Measurements from ENCODE around the gene TMEM141.
"Not testable (repeated sequence)": the region's sequence is repeated elsewhere in the genome, so short reads cannot be mapped to it uniquely, and the experiment has no call there.

TMEM141 gene

DNA sequence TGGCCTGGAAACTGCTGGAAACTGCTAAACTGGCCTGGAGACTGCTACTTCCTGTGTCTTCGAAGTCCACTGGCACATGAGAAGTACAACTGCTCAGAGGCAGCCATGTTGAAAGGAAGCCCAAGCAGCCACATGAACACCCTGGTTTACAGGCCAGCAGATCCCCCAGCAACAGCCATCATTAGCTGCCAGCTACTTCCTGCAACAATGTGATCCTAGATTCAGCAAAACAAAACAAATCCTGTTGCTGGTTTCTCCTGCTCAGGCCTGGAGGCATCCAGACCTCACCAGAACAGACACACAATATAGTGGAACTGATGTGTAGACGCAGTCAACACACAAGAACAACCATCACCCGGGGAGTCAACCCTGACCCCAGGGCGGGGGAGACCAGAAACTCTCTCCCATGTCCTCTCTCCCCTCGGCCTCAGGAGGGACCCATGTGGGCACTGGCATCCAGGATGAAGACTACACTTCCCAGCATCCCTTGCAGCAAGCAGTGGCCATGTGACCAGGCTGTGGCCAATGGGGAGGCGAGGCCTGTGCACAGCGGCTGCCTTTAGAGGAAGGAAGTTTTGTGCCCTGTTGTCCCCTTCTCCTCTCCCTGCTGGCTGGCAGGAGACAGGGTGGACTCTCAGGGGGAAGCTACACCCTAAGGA is 17.6 kb upstream of the TMEM141 start:
- Histone ChIP-seq H3K27ac (ENCODE audit: insufficient read depth, low read depth, low read length, poor library complexity, severe bottlenecking) (no peak overlapping the region), H3K4me1 (ENCODE audit: control insufficient read depth, insufficient read depth, low read length) (no peaks in the 10 kb centered on the region), H3K27me3 (ENCODE audit: control insufficient read depth, insufficient read depth, low read length, poor library complexity, severe bottlenecking) (peaks cover 6% of the 10 kb centered on the region), H3K4me3 (ENCODE audit: insufficient read depth, low read depth, low read length) (no peak overlapping the region), H3K36me3 (ENCODE audit: control insufficient read depth, insufficient read depth, low read length) (no peaks in the 10 kb centered on the region), H3K9me3 (ENCODE audit: control insufficient read depth, low read length) (no peaks in the 10 kb centered on the region)
- WGBS, 2 experiments = 73 to 80% methylated on average over 7 of the region's 7 CpGs

DNA sequence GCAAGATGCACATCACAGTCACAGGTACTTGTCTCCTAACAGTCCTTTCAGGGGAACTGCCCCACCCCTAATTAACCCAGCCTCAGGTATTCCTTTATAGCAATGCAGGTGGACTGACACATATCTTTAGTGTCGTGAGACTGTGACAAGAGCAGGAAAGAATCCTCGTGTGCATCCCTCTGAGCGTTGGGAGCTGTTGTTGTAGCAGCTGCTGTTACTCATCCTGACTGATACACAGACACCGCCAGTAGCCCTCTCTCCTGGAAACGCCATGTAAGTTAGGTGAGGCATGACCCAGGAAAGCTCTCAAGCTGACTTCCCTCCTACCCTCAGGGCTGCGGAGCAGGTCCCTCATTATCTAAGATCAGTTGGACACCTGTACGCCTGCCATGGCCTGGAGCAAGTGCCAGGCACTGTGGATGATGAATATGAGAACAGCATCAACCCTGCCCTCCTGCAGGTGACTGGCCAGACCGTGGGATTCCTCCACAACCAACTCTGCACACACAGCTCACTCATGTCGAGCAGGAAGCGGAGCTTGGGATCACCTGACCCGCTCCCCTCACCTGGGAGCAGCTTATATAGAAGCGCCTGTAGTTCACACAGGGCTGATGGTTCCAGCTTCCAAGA is 16.6 kb upstream of the TMEM141 start:
- WGBS, 2 experiments = 88 to 92% methylated on average over 12 of the region's 12 CpGs

DNA sequence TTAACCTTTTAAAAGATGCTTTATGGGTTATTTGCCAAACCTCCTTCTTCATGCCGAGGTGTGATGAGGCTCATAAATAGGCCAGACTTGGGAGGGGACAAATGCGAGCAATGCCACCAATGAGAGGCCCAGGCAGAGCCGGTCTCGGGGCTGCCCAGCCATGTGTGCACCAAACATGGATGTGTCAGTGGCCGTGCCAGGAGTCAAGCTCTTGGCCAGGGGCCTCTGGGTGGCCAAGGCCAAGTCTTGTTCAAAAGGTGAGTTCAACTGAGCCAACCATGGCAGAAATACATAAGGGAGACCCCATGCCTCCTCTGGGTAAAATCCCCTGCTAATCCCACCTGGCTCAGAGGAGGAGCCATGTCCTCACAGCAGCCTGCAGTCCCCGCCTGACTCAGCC is 16.0 kb upstream of the TMEM141 start:
- Histone ChIP-seq H3K9me3 (ENCODE audit: control insufficient read depth, low read length) (no peaks in the 10 kb centered on the region), H3K4me1 (ENCODE audit: control insufficient read depth, insufficient read depth, low read length) (no peaks in the 10 kb centered on the region), H3K27ac (ENCODE audit: insufficient read depth, low read depth, low read length, poor library complexity, severe bottlenecking) (no peak overlapping the region), H3K36me3 (ENCODE audit: control insufficient read depth, insufficient read depth, low read length) (no peaks in the 10 kb centered on the region), H3K27me3 (ENCODE audit: control insufficient read depth, insufficient read depth, low read length, poor library complexity, severe bottlenecking) (peaks cover 10% of the 10 kb centered on the region), H3K4me3 (ENCODE audit: insufficient read depth, low read depth, low read length) (no peak overlapping the region)
- WGBS, 2 experiments = 93 to 94% methylated on average over 6 of the region's 6 CpGs

More for the DNA sequence above, 16.6 kb upstream of the TMEM141 start:
- Histone ChIP-seq H3K4me3 (ENCODE audit: insufficient read depth, low read depth, low read length) (no peak overlapping the region), H3K9me3 (ENCODE audit: control insufficient read depth, low read length) (no peaks in the 10 kb centered on the region), H3K4me1 (ENCODE audit: control insufficient read depth, insufficient read depth, low read length) (no peaks in the 10 kb centered on the region), H3K36me3 (ENCODE audit: control insufficient read depth, insufficient read depth, low read length) (no peaks in the 10 kb centered on the region), H3K27ac (ENCODE audit: insufficient read depth, low read depth, low read length, poor library complexity, severe bottlenecking) (no peak overlapping the region), H3K27me3 (ENCODE audit: control insufficient read depth, insufficient read depth, low read length, poor library complexity, severe bottlenecking) (peaks cover 10% of the 10 kb centered on the region)

DNA sequence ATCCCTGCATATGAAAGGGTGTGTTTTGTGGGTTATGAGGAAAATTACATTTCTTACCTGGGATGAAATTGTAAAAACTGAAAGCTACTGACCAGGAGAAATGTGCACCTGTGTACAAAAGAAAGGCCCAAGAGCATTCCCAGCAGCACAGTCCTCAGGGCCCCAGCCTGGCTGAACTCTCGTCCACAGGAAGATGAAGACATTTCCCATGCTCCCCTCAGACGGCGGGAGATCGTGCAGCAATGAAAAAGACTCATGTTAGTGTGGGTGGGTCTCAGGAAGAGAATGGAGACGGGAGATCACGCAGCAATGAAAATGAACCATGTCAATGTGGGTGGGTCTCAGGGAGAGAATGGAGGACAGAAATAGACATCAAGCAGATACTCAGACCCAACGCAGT is 14.2 kb upstream of the TMEM141 start:
- H3K9me3 ChIP-seq (ENCODE audit: control insufficient read depth, low read length) = no peaks in the 10 kb centered on the region
- peaks cover 10% of the 10 kb centered on the region for H3K27me3 ChIP-seq (ENCODE audit: control insufficient read depth, insufficient read depth, low read length, poor library complexity, severe bottlenecking)
- no peak overlapping the region for H3K27ac ChIP-seq (ENCODE audit: insufficient read depth, low read depth, low read length, poor library complexity, severe bottlenecking)
- no peak overlapping the region for H3K4me3 ChIP-seq (ENCODE audit: insufficient read depth, low read depth, low read length)
- no peaks in the 10 kb centered on the region for H3K4me1 ChIP-seq (ENCODE audit: control insufficient read depth, insufficient read depth, low read length)
- 90% methylated on average over 7 of the region's 7 CpGs for WGBS, 2 experiments
- H3K36me3 ChIP-seq (ENCODE audit: control insufficient read depth, insufficient read depth, low read length) = no peaks in the 10 kb centered on the region

DNA sequence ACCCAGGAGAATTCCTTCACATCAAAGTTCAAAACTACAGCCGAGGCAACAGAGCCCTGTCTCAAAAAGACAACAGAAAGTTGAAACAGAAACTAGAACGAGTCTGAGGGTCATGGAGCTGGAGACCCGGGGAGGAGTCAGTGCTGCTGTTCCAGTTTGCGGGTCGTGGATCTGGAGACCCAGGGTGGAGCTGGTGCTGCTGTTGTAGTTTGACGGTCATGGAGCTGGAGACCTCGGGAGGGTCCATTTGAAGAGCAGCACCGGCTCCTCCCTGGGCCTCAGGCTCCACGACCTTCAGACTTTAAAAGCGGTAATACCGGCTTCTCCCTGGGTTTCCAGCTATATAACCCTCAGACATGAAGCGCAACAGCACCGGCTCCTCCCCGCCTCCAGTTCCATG is 13.8 kb upstream of the TMEM141 start:
- H3K36me3 ChIP-seq (ENCODE audit: control insufficient read depth, insufficient read depth, low read length) = no peaks in the 10 kb centered on the region
- H3K27ac ChIP-seq (ENCODE audit: insufficient read depth, low read depth, low read length, poor library complexity, severe bottlenecking) = no peak overlapping the region
- no peaks in the 10 kb centered on the region for H3K9me3 ChIP-seq (ENCODE audit: control insufficient read depth, low read length)
- H3K4me1 ChIP-seq (ENCODE audit: control insufficient read depth, insufficient read depth, low read length) = no peaks in the 10 kb centered on the region
- H3K27me3 ChIP-seq (ENCODE audit: control insufficient read depth, insufficient read depth, low read length, poor library complexity, severe bottlenecking) = peaks cover 10% of the 10 kb centered on the region
- H3K4me3 ChIP-seq (ENCODE audit: insufficient read depth, low read depth, low read length) = no peak overlapping the region
- 84 to 86% methylated on average over 14 of the region's 14 CpGs for WGBS, 2 experiments

DNA sequence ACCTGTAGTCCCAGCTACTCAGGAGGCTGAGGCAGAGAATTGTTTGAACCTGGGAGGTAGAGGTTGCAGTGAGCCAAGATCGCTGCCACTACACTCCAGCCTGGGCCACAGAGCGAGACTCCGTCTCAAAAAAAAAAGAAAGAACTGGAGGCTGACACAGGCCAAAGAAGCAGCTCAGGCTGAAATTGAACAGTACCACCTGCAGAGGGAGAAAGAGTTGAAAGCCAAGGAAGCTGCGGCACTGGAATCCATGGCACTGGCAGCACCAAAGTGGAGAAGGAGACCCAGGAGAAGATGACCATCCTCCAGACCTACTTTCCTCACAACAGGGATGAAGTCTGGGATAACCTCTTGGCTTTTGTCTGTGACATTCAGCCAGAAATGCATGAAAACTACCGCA is 11.3 kb upstream of the TMEM141 start:
- no peak overlapping the region for H3K27ac ChIP-seq (ENCODE audit: insufficient read depth, low read depth, low read length, poor library complexity, severe bottlenecking)
- 72 to 73% methylated on average over 5 of the region's 5 CpGs for WGBS, 2 experiments

DNA sequence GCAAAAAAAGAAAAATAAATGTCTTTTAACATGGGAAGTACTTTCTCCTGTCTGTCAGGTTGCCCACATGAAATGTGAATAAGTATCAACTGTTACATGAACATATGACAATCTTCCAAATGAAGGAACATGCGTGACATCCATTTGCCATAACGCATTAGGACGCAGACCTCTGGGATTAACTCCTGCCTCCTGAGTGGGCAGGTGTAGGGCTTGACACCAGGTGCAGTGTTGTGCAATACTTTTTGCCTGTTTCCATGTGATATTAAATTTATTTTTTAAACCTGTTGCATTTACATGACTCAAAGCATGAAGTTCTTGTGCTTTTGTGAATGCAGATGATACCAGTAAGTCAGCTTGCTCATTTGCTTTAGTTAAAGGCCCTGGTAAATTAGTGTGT is 8.7 kb upstream of the TMEM141 start:
- Histone ChIP-seq H3K27ac (ENCODE audit: insufficient read depth, low read depth, low read length, poor library complexity, severe bottlenecking) (no peak overlapping the region), H3K9me3 (ENCODE audit: control insufficient read depth, low read length) (no peaks in the 10 kb centered on the region), H3K4me1 (ENCODE audit: control insufficient read depth, insufficient read depth, low read length) (no peaks in the 10 kb centered on the region), H3K27me3 (ENCODE audit: control insufficient read depth, insufficient read depth, low read length, poor library complexity, severe bottlenecking) (peaks cover 10% of the 10 kb centered on the region), H3K4me3 (ENCODE audit: insufficient read depth, low read depth, low read length) (no peak overlapping the region), H3K36me3 (ENCODE audit: control insufficient read depth, insufficient read depth, low read length) (no peaks in the 10 kb centered on the region)
- 91 to 97% methylated on average over 3 of the region's 3 CpGs for WGBS, 2 experiments

More for the DNA sequence above, 11.3 kb upstream of the TMEM141 start:
- H3K36me3 ChIP-seq (ENCODE audit: control insufficient read depth, insufficient read depth, low read length) = no peaks in the 10 kb centered on the region
- H3K4me3 ChIP-seq (ENCODE audit: insufficient read depth, low read depth, low read length) = no peak overlapping the region
- H3K9me3 ChIP-seq (ENCODE audit: control insufficient read depth, low read length) = no peaks in the 10 kb centered on the region
- H3K4me1 ChIP-seq (ENCODE audit: control insufficient read depth, insufficient read depth, low read length) = no peaks in the 10 kb centered on the region
- peaks cover 10% of the 10 kb centered on the region for H3K27me3 ChIP-seq (ENCODE audit: control insufficient read depth, insufficient read depth, low read length, poor library complexity, severe bottlenecking)

DNA sequence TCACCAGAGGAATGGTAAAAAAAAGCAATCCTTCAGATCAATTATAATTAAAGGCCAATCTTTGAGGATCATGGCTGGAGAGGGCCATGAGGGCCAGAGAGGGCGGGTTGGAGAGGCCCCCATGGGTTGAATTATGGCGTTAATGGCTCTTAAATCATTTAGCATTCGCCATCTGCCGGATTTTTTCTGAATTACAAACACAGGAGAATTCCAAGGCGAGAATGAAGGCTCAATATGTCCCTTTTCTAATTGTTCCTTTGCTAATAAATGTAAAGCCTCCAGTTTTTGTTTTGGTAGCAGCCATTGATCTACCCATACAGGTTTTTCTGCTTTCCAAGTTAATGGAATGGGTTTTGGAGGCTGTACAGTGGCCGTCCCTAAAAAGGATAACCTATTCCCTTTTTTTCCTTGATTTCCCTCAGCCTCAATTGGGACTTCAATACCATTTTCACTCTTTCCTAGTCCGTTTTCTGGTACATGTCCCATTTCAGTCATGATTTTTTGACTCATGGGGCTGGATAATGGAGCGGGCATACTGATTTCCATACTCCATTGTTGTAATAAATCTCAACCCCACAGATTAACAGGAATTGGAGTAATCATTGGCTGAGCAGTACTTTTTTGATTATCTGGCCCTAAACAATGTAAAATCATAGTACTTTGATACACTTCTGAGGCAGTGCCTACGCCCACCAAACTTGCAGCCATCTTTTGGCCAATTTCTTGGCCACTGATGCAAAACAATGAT is 6.7 kb upstream of the TMEM141 start:
- Histone ChIP-seq H3K27me3 (ENCODE audit: control insufficient read depth, insufficient read depth, low read length, poor library complexity, severe bottlenecking) (no peaks in the 10 kb centered on the region), H3K27ac (ENCODE audit: insufficient read depth, low read depth, low read length, poor library complexity, severe bottlenecking) (no peak overlapping the region), H3K4me3 (ENCODE audit: insufficient read depth, low read depth, low read length) (no peak overlapping the region), H3K4me1 (ENCODE audit: control insufficient read depth, insufficient read depth, low read length) (no peaks in the 10 kb centered on the region), H3K36me3 (ENCODE audit: control insufficient read depth, insufficient read depth, low read length) (no peaks in the 10 kb centered on the region), H3K9me3 (ENCODE audit: control insufficient read depth, low read length) (no peaks in the 10 kb centered on the region)
- WGBS, 2 experiments = 71 to 81% methylated on average over 9 of the region's 9 CpGs

DNA sequence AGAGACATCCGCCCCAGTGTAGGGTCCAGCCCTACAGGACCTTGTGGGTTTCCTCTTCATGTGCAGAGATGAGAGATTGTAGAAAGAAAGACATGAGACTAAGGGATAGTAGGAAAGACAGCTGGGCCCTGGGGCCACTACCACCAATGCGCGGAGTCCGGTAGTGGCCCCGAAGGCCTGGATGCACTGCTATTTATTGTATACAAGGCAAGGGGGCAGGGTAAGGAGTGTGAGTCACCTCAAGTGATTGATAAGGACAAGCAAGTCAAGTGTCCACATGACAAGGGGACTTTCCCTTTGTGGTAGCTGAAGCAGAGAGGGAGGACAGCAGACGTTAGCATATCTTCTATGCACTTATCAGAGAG is 6.2 kb upstream of the TMEM141 start:
- no peaks in the 10 kb centered on the region for H3K36me3 ChIP-seq (ENCODE audit: control insufficient read depth, insufficient read depth, low read length)
- WGBS, 2 experiments = 91 to 96% methylated on average over 6 of the region's 6 CpGs
- H3K4me1 ChIP-seq (ENCODE audit: control insufficient read depth, insufficient read depth, low read length) = peaks cover 2% of the 10 kb centered on the region
- no peak overlapping the region for H3K27ac ChIP-seq (ENCODE audit: insufficient read depth, low read depth, low read length, poor library complexity, severe bottlenecking)
- H3K4me3 ChIP-seq (ENCODE audit: insufficient read depth, low read depth, low read length) = no peak overlapping the region
- H3K9me3 ChIP-seq (ENCODE audit: control insufficient read depth, low read length) = no peaks in the 10 kb centered on the region
- H3K27me3 ChIP-seq (ENCODE audit: control insufficient read depth, insufficient read depth, low read length, poor library complexity, severe bottlenecking) = no peaks in the 10 kb centered on the region

DNA sequence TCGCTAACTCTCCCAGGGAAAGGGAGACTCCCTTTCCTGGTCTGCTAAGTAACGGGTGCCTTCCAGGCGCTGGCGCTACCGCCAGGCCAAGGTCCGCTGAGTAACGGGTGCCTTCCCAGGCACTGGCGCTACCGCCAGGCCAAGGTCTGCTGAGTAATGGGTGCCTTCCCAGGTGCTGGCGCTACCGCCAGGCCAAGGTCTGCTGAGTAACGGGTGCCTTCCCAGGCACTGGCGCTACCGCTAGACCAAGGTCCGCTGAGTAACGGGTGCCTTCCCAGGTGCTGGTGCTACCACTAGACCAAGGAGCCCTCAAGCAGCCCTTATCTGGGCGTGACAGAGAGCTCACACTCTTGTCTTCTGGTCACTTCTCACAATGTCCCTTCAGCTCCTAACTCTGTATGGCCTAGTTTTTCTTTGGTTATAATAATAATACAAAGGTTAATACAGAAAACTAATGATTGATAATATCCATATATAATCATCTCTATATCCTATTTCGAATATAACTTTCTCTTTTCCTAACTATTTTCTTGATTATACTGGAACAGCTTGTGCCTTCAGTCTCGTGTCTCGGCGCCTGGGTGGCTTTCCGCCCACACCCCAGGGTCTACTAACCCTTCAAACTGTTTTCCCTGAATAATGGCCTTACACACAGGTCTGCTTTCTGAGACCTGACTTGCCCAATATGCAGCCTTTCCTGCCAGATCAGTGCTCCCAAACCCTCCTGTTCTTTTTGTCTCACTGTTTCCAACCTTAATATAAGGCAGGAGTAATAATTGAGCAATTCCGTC is 5.4 kb upstream of the TMEM141 start:
- not testable (repeated sequence) for H3K4me3 ChIP-seq (ENCODE audit: insufficient read depth, low read depth, low read length); H3K27ac ChIP-seq (ENCODE audit: insufficient read depth, low read depth, low read length, poor library complexity, severe bottlenecking); H3K4me1 ChIP-seq (ENCODE audit: control insufficient read depth, insufficient read depth, low read length); H3K27me3 ChIP-seq (ENCODE audit: control insufficient read depth, insufficient read depth, low read length, poor library complexity, severe bottlenecking); H3K36me3 ChIP-seq (ENCODE audit: control insufficient read depth, insufficient read depth, low read length); H3K9me3 ChIP-seq (ENCODE audit: control insufficient read depth, low read length)
- WGBS, 2 experiments = 92 to 93% methylated on average over 23 of the region's 23 CpGs
